Coronary artery (tissue), 2 donors: Measurements from ENCODE around the gene ELMO3.

Experiments used
- DNase-seq: peaks from one replicate; pipeline ENCODE4 v3.0.0-alpha.2; 2017; ENCODE audit warnings: low spot score
- H3K27ac ChIP-seq, 2 donors: fragments of 200-600 bp; sonication (generic); one replicate each; pipeline ENCODE4 v1.5.1; 2016 to 2019
- H3K4me3 ChIP-seq: fragments of 200-600 bp; sonication (generic); 2 replicates; pipeline ENCODE4 v1.5.1; 2016; ENCODE audit warnings: mild to moderate bottlenecking, moderate library complexity
- CTCF ChIP-seq: fragments of 200-600 bp; sonication (generic); IDR thresholded peaks from one replicate; pipeline ENCODE4 v1.5.1; 2019; ENCODE audit warnings: antibody characterized with exemption

The ELMO3 gene

DNA sequence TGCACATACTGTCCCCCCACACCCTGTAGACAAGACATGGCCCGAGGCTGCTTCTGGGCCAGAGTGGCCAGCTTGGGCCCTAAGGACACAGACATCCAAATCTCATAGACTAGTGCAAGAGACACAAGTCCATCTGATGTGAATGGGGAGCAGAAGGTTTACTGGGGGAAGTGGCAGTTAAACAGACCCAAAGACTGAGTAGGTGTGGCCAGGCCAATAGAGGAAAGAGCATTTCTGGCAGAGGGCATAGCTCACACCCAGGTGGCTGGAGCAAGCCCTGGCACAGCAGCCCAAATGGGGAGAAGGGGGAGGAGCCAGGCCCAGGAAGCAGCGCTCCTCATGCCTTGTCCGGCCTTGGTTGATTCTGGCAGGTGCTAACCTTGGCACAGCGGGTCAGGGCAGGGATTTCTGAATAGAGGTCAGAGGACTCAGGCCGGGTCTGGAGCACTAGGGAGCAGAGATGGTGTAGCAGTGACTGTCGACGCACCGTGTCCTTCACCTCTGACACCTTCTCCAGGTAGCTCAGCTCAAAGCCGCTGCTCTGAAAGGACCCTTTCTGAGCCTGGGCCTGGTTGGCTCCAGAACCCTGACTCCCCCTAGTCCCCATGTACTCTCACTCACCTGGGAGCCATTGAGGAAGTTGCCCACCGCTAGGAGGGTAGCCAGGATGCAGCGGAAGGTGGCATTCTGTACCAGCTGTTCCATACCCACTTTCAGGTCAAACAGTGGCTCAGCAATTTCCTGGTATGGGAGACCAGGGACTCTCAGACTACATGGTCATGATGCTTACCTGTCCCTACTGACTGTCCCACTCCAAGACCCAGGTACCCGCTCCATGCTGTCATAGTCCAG, 32.1 kb downstream of the ELMO3 start:
- TF ChIP-seq CTCF, result no peak
- H3K27ac ChIP-seq, result no peak overlapping the region
- DNase-seq, result no peak
- H3K4me3 ChIP-seq, result no peak overlapping the region

DNA sequence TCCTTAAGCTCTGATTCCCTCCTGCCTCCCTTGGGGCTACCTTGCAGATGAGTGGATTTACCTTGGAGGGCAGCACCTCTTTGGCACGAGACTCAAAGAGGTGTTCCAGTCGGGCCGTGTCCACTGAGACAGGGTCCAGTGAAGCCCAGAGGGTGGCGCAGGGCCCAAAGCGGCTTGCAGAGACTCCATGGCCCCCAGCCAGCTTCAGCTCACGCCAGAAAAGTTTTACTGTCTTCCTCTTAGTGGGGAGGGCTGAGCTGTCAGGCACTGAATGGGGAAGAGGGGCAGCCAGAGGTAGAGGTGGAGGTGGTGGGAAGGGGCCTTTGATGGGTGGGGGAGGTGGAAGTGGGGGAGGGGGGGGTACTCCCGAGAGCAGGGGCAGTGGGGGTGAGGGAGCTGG, 34.7 kb downstream of the ELMO3 start:
- DNase-seq, result no peak
- TF ChIP-seq CTCF, result no peak
- Histone ChIP-seq H3K27ac (no peak overlapping the region), H3K4me3 (no peak overlapping the region)

- no peak overlapping the region for H3K4me3 ChIP-seq
- H3K27ac ChIP-seq, result no peak overlapping the region
- no peak for DNase-seq
- no peak for TF ChIP-seq CTCF
These were observed 35.3 kb downstream of the ELMO3 start for GRCh38 chr16:67234180-67234597.

GRCh38 chr16:67235816-67236562, 37.1 kb downstream of the ELMO3 start:
- H3K27ac ChIP-seq, result no peak overlapping the region
- no peak for DNase-seq
- no peak for TF ChIP-seq CTCF
- no peak overlapping the region for H3K4me3 ChIP-seq

DNA sequence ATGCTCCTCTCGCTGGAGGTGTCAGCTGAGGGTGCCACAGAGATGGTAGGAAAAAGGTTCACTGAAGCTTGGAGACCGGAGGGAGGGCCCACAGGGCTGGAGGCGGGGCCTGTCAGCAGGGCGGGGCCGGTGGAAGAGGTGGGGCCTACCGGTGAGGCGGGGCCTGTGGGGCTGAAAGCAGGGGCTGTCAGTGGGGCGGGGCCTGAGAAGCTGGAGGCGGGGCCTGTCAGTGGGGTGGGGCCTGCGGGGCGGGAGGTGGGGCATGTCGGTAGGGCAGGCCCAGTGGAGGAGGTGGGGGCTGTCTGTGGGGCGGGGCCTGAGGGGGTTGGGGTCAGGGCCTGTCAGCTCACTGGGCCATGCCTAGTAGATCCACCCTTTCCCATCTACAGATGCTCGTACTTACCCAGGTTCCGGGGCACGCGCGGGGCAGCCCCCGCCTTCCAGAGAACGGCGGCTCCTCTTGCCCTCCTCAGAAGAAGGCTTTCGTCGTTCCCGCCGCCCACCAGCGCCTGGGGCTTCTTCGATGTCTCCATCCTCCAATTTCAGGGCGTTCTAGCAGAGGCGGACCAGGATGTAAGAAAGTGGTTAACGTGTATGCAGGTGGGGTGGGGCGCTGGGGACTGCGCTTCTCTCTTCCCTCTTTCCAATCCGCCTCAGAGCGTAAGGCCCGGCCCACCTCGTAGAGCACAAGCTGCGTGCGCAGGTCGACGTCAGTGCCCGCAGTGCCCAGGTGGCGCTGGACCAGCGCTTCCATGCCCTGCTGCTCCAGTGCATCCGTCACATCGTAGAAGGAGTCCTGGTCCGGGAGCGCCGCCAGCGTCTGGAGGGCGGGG, 37.8 kb downstream of the ELMO3 start:
- no peak for TF ChIP-seq CTCF
- peak; percentile 74 for DNase-seq
- H3K4me3 ChIP-seq, result no peak overlapping the region
- H3K27ac ChIP-seq, result no peak overlapping the region

- Histone ChIP-seq H3K27ac (no peak overlapping the region), H3K4me3 (no peak overlapping the region)
- TF ChIP-seq CTCF, result no peak
- no peak for DNase-seq
These were observed 38.7 kb downstream of the ELMO3 start for GRCh38 chr16:67237396-67238277.
